ENCODE measurements around the gene DMD. TPM values are rescaled to one million over a fixed set of nuclear protein-coding genes. Genes with fewer than 3 reads are reported as not detected.
"Not testable (repeated sequence)": the region's sequence is repeated elsewhere in the genome, so short reads cannot be mapped to it uniquely, and the experiment has no call there.

The DMD gene
- total and polyA plus RNA-seq, 4 experiments from 2014 or later, result 0.18 to 0.55 (median 0.19) TPM; not detected in 1

DNA sequence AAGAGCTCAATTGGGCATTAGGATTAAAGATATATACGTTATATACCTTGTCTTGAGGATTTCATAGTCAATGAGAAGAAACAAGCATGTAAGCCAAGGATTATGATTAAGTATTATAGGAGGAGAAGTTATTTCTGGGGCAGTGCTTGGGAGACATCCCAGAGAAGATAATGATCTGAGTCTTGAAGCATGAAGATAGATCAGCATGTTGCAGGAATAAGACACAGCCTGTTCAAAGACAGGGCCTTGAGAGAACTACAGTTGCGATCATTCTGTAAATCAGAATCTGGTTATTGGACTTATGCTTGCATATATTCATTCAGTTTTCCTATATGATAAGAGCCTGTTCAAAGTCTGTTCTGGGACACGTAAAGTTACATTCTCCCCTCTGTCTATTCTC, 1277.3 kb downstream of the DMD start:
- no peaks in the 10 kb centered on the region for H3K9me3 ChIP-seq (ENCODE audit: control insufficient read depth in 1 of 2, low read length in 2 of 2)
- POLR2A ChIA-PET (ENCODE audit: partially characterized antibody), result no interaction called here
- Mint-ChIP-seq H3K4me1 (no peaks in the 10 kb centered on the region), H3K9me3 (peaks cover 0 to 2% (median 0%) of the 10 kb centered on the region in 8 donors), H3K4me3 (no peak overlapping the region), H3K27ac (no peak overlapping the region), H3K27me3 (no peaks in the 10 kb centered on the region), H3K36me3 (no peaks in the 10 kb centered on the region)
- H3K36me3 ChIP-seq (ENCODE audit: insufficient read depth, low read length), result no peaks in the 10 kb centered on the region
- no peaks in the 10 kb centered on the region for H3K27me3 ChIP-seq (ENCODE audit: insufficient read depth, low read length)
- no peaks in the 10 kb centered on the region for H3K4me1 ChIP-seq (ENCODE audit: insufficient read depth, low read length)
- CTCF ChIA-PET (ENCODE audit: partially characterized antibody), result no interaction called here
- intact Hi-C loops (cut with micrococcal nuclease), result no loop called here
- H3K4me3 ChIP-seq (ENCODE audit: low read length in 2 of 2), result no peak overlapping the region
- no peak for DNase-seq
- H3K27ac ChIP-seq (ENCODE audit: low read depth, low read length), result no peak overlapping the region

DNA sequence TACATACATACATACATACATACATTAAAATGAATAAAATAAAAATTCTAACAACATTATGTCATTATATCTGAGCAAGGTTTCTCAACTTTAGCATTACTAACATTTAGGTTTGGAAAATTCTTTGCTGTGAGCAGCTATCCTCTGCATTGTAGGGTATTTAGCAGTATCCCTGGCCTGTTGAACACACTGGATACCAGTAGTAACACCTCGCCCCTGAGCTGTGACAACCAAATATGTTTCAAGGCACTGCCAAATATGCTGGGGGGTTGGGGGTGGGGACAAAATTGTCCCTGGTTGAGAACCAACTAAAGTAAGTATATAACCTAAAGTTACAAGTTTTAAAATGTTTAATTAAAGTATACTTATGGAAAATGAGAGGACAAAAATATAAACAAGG, 1278.6 kb downstream of the DMD start:
- H3K4me1 ChIP-seq (ENCODE audit: insufficient read depth, low read length), result no peaks in the 10 kb centered on the region
- H3K27ac ChIP-seq (ENCODE audit: low read depth, low read length), result no peak overlapping the region
- H3K4me3 Mint-ChIP-seq, result no peak overlapping the region
- H3K27me3 Mint-ChIP-seq, result no peaks in the 10 kb centered on the region
- no peak overlapping the region for H3K4me3 ChIP-seq (ENCODE audit: low read length in 2 of 2)
- no peaks in the 10 kb centered on the region for H3K36me3 ChIP-seq (ENCODE audit: insufficient read depth, low read length)
- no peaks in the 10 kb centered on the region for H3K4me1 Mint-ChIP-seq
- no peak for DNase-seq
- no peak overlapping the region for H3K27ac Mint-ChIP-seq
- no peaks in the 10 kb centered on the region for H3K9me3 ChIP-seq (ENCODE audit: control insufficient read depth in 1 of 2, low read length in 2 of 2)
- intact Hi-C loops (cut with micrococcal nuclease), result no loop called here
- H3K27me3 ChIP-seq (ENCODE audit: insufficient read depth, low read length), result no peaks in the 10 kb centered on the region
- peaks cover 0 to 4% (median 0%) of the 10 kb centered on the region in 8 donors for H3K9me3 Mint-ChIP-seq
- no peaks in the 10 kb centered on the region for H3K36me3 Mint-ChIP-seq
- ChIA-PET CTCF (ENCODE audit: partially characterized antibody) (no interaction called here), POLR2A (ENCODE audit: partially characterized antibody) (no interaction called here)

DNA sequence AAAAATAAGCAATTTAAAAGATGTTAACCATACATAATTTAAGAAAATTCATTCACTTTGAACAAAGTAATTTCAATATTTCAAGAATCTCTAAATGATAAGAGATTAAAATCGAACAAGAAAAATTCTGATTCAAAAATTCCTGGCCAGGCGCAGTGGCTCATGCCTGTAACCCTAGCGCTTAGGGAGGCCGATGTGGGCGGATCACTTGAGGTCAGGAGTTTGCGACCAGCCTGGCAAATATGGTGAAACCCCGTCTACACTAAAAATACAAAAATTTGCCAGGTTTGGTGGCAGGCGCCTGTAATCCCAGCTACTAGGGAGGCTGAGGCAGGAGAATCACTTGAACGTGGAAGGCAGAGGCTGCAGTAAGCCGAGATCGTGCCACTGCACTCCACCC, 1279.0 kb downstream of the DMD start:
- H3K36me3 Mint-ChIP-seq; H3K27me3 ChIP-seq (ENCODE audit: insufficient read depth, low read length); H3K36me3 ChIP-seq (ENCODE audit: insufficient read depth, low read length); H3K27me3 Mint-ChIP-seq; H3K4me3 Mint-ChIP-seq; POLR2A ChIA-PET (ENCODE audit: partially characterized antibody); H3K4me3 ChIP-seq (ENCODE audit: low read length in 2 of 2); intact Hi-C loops (cut with micrococcal nuclease); H3K27ac ChIP-seq (ENCODE audit: low read depth, low read length); H3K9me3 Mint-ChIP-seq; H3K4me1 Mint-ChIP-seq; H3K9me3 ChIP-seq (ENCODE audit: control insufficient read depth in 1 of 2, low read length in 2 of 2); DNase-seq; H3K27ac Mint-ChIP-seq; H3K4me1 ChIP-seq (ENCODE audit: insufficient read depth, low read length); CTCF ChIA-PET (ENCODE audit: partially characterized antibody): not testable (repeated sequence)

GRCh38 chrX:31931225-31931624, 1280.1 kb downstream of the DMD start:
- no peaks in the 10 kb centered on the region for H3K36me3 ChIP-seq (ENCODE audit: insufficient read depth, low read length)
- no peak for DNase-seq
- no peak overlapping the region for H3K27ac ChIP-seq (ENCODE audit: low read depth, low read length)
- Mint-ChIP-seq H3K4me1 (no peaks in the 10 kb centered on the region), H3K27me3 (no peaks in the 10 kb centered on the region), H3K36me3 (no peaks in the 10 kb centered on the region), H3K27ac (no peak overlapping the region), H3K4me3 (no peak overlapping the region), H3K9me3 (peaks cover 0 to 4% (median 0%) of the 10 kb centered on the region in 8 donors)
- no peaks in the 10 kb centered on the region for H3K4me1 ChIP-seq (ENCODE audit: insufficient read depth, low read length)
- ChIA-PET CTCF (ENCODE audit: partially characterized antibody) (no interaction called here), POLR2A (ENCODE audit: partially characterized antibody) (no interaction called here)
- intact Hi-C loops (cut with micrococcal nuclease), result no loop called here
- no peaks in the 10 kb centered on the region for H3K9me3 ChIP-seq (ENCODE audit: control insufficient read depth in 1 of 2, low read length in 2 of 2)
- H3K4me3 ChIP-seq (ENCODE audit: low read length in 2 of 2), result no peak overlapping the region
- H3K27me3 ChIP-seq (ENCODE audit: insufficient read depth, low read length), result no peaks in the 10 kb centered on the region

DNA sequence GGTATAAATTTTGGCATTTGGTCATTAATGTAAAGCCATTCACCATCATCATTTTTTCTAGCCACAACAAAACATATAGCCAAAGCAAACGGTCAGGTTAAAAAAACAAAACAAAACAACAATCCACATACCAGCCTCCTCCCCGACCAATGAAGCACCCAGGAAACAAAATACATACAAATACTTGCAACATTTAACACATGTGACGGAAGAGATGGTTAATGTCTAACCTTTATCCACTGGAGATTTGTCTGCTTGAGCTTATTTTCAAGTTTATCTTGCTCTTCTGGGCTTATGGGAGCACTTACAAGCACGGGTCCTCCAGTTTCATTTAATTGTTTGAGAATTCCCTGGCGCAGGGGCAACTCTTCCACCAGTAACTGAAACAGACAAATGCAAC, 1282.0 kb downstream of the DMD start:
- no peaks in the 10 kb centered on the region for H3K36me3 Mint-ChIP-seq
- ChIA-PET POLR2A (ENCODE audit: partially characterized antibody) (no interaction called here), CTCF (ENCODE audit: partially characterized antibody) (no interaction called here)
- Histone ChIP-seq H3K4me1 (ENCODE audit: insufficient read depth, low read length) (no peaks in the 10 kb centered on the region), H3K36me3 (ENCODE audit: insufficient read depth, low read length) (no peaks in the 10 kb centered on the region), H3K27ac (ENCODE audit: low read depth, low read length) (no peak overlapping the region), H3K4me3 (ENCODE audit: low read length in 2 of 2) (no peak overlapping the region), H3K9me3 (ENCODE audit: control insufficient read depth in 1 of 2, low read length in 2 of 2) (no peaks in the 10 kb centered on the region), H3K27me3 (ENCODE audit: insufficient read depth, low read length) (no peaks in the 10 kb centered on the region)
- no peaks in the 10 kb centered on the region for H3K27me3 Mint-ChIP-seq
- H3K4me3 Mint-ChIP-seq, result no peak overlapping the region
- H3K27ac Mint-ChIP-seq, result no peak overlapping the region
- intact Hi-C loops (cut with micrococcal nuclease), result no loop called here
- no peaks in the 10 kb centered on the region for H3K4me1 Mint-ChIP-seq
- peaks cover 0 to 8% (median 0%) of the 10 kb centered on the region in 8 donors for H3K9me3 Mint-ChIP-seq
- no peak for DNase-seq

DNA sequence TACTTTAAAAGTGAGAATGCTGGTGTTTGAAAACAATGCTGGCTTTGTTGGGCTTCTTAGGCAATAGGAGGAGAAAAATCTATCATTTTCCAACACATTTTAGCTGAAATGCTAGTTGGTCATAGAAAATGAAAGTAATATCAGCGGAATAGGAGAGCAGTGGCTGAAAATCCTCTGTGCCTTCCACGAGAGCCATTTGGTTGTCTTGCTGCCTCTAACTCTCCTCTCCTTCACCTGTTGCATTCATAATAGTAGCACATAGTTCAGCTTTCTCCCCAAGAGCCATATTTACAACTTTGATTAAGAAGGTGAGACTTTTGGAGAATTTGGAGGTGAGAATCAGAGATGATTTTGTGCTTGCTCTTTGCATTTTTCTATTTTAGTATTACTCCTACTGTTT, 1290.1 kb downstream of the DMD start:
- Mint-ChIP-seq H3K36me3 (no peaks in the 10 kb centered on the region), H3K9me3 (peaks cover 0 to 11% (median 3%) of the 10 kb centered on the region in 8 donors), H3K4me3 (no peak overlapping the region), H3K27ac (no peak overlapping the region), H3K4me1 (no peaks in the 10 kb centered on the region), H3K27me3 (no peaks in the 10 kb centered on the region)
- ChIA-PET POLR2A (ENCODE audit: partially characterized antibody) (no interaction called here), CTCF (ENCODE audit: partially characterized antibody) (no interaction called here)
- H3K9me3 ChIP-seq (ENCODE audit: control insufficient read depth in 1 of 2, low read length in 2 of 2), result no peaks in the 10 kb centered on the region
- intact Hi-C loops (cut with micrococcal nuclease), result no loop called here
- H3K36me3 ChIP-seq (ENCODE audit: insufficient read depth, low read length), result no peaks in the 10 kb centered on the region
- DNase-seq, result no peak
- H3K4me1 ChIP-seq (ENCODE audit: insufficient read depth, low read length), result no peaks in the 10 kb centered on the region
- H3K4me3 ChIP-seq (ENCODE audit: low read length in 2 of 2), result no peak overlapping the region
- H3K27ac ChIP-seq (ENCODE audit: low read depth, low read length), result no peak overlapping the region
- H3K27me3 ChIP-seq (ENCODE audit: insufficient read depth, low read length), result no peaks in the 10 kb centered on the region

DNA sequence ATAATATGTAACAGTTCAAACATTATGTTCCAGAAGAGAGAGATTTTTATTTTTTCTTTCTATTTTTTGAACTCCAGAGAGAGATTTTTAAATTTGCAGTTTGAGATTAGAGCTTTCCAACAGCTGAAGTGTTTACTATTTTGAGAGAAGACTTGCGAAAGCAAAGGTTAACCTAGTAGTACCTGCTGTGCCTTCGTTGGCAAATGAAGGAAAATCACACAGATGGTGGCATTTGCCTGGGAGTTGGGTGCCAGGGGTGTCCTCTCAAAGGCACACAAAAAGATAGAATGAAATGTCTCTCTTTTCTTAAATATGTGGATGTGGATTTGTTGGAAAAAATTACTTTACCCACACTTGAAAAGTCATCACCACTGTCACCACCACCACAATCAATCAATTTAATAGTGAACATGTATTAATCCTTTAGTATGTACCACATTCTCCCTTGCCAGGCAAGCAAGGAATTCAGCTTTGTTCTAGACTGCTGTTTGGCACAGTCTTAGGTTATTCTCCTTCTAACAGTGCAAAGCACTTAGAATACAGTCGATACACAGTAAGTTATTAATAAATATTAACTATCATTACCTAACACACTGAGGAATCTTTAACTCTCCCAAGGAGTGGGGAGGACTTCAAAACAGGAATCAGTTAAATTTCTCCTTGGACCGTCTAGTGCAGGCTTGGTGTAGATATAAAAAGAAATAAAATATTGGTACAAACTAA, 1301.3 kb downstream of the DMD start:
- POLR2A ChIA-PET (ENCODE audit: partially characterized antibody), result no interaction called here

GRCh38 chrX:31894152-31894551, 1317.2 kb downstream of the DMD start:
- ChIA-PET CTCF (ENCODE audit: partially characterized antibody) (no interaction called here), POLR2A (ENCODE audit: partially characterized antibody) (no interaction called here)
- DNase-seq, result no peak
- H3K27me3 Mint-ChIP-seq, result no peaks in the 10 kb centered on the region
- H3K4me1 ChIP-seq (ENCODE audit: insufficient read depth, low read length), result no peaks in the 10 kb centered on the region
- no peak overlapping the region for H3K4me3 Mint-ChIP-seq
- H3K4me3 ChIP-seq (ENCODE audit: low read length in 2 of 2), result no peak overlapping the region
- no peak overlapping the region for H3K27ac ChIP-seq (ENCODE audit: low read depth, low read length)
- H3K27ac Mint-ChIP-seq, result no peak overlapping the region
- intact Hi-C loops (cut with micrococcal nuclease), result no loop called here
- H3K4me1 Mint-ChIP-seq, result no peaks in the 10 kb centered on the region
- no peaks in the 10 kb centered on the region for H3K27me3 ChIP-seq (ENCODE audit: insufficient read depth, low read length)
- no peaks in the 10 kb centered on the region for H3K36me3 ChIP-seq (ENCODE audit: insufficient read depth, low read length)
- no peaks in the 10 kb centered on the region for H3K36me3 Mint-ChIP-seq
- peaks cover 0 to 5% (median 0%) of the 10 kb centered on the region in 8 donors for H3K9me3 Mint-ChIP-seq
- H3K9me3 ChIP-seq (ENCODE audit: control insufficient read depth in 1 of 2, low read length in 2 of 2), result no peaks in the 10 kb centered on the region

More for the DNA sequence above, 1301.3 kb downstream of the DMD start:
- H3K27me3 Mint-ChIP-seq, result no peaks in the 10 kb centered on the region
- Histone ChIP-seq H3K4me1 (ENCODE audit: insufficient read depth, low read length) (no peaks in the 10 kb centered on the region), H3K4me3 (ENCODE audit: low read length in 2 of 2) (no peak overlapping the region), H3K36me3 (ENCODE audit: insufficient read depth, low read length) (no peaks in the 10 kb centered on the region), H3K27me3 (ENCODE audit: insufficient read depth, low read length) (no peaks in the 10 kb centered on the region), H3K27ac (ENCODE audit: low read depth, low read length) (no peak overlapping the region), H3K9me3 (ENCODE audit: control insufficient read depth in 1 of 2, low read length in 2 of 2) (no peaks in the 10 kb centered on the region)
- no peaks in the 10 kb centered on the region for H3K36me3 Mint-ChIP-seq
- CTCF ChIA-PET (ENCODE audit: partially characterized antibody), result no interaction called here
- no peak overlapping the region for H3K4me3 Mint-ChIP-seq
- no peaks in the 10 kb centered on the region for H3K4me1 Mint-ChIP-seq
- peak overlapping the region in 1 of 7 donors; percentile 53 for H3K27ac Mint-ChIP-seq
- H3K9me3 Mint-ChIP-seq, result peaks cover 0 to 9% (median 3%) of the 10 kb centered on the region in 8 donors
- no peak for DNase-seq
- intact Hi-C loops (cut with micrococcal nuclease), result no loop called here
